Neural crest cell (in vitro differentiated cells): Measurements from ENCODE around the gene LIN7C. TPM values are rescaled to one million over a fixed set of nuclear protein-coding genes. Genes with fewer than 3 reads are reported as not detected.

Source experiments
- DNase-seq: peaks from one replicate; pipeline ENCODE4 v3.0.0; 2021; ENCODE audit warnings: low read depth, mixed read lengths, low spot score
- H3K27ac Mint-ChIP-seq: one replicate; pipeline ENCODE4 v1.8.0; 2021; ENCODE audit warnings: mild to moderate bottlenecking, mixed read lengths; ENCODE audit not compliant: unreplicated experiment
- H3K27me3 Mint-ChIP-seq: 2 replicates; pipeline ENCODE4 v1.8.0; 2021; ENCODE audit warnings: low read depth, mild to moderate bottlenecking, mixed read lengths
- H3K36me3 Mint-ChIP-seq: 2 replicates; pipeline ENCODE4 v1.8.0; 2021; ENCODE audit warnings: low read depth, mild to moderate bottlenecking, mixed read lengths
- H3K4me1 Mint-ChIP-seq: 2 replicates; pipeline ENCODE4 v1.8.0; 2021; ENCODE audit warnings: mixed read lengths
- H3K4me3 Mint-ChIP-seq: one replicate; pipeline ENCODE4 v1.8.0; 2021; ENCODE audit warnings: mild to moderate bottlenecking, mixed read lengths
- H3K9me3 Mint-ChIP-seq: 2 replicates; pipeline ENCODE4 v1.8.0; 2021; ENCODE audit warnings: mixed read lengths
- total RNA-seq: library from RNA; stranded (reverse); gene quantifications from 2 replicates; pipeline ENCODE4 v1.2.1, GENCODE V29; 2021
- TF ChIP-seq, protein P1 (sequence below): fragments of 200-600 bp; sonication (generic); conservative IDR thresholded peaks from 2 replicates; pipeline ENCODE4 v1.5.0; 2021; ENCODE audit warnings: antibody characterized with exemption, mild to moderate bottlenecking

LIN7C gene
- total RNA-seq, 1 donor from 2014 or later, result 33.2 TPM

DNA sequence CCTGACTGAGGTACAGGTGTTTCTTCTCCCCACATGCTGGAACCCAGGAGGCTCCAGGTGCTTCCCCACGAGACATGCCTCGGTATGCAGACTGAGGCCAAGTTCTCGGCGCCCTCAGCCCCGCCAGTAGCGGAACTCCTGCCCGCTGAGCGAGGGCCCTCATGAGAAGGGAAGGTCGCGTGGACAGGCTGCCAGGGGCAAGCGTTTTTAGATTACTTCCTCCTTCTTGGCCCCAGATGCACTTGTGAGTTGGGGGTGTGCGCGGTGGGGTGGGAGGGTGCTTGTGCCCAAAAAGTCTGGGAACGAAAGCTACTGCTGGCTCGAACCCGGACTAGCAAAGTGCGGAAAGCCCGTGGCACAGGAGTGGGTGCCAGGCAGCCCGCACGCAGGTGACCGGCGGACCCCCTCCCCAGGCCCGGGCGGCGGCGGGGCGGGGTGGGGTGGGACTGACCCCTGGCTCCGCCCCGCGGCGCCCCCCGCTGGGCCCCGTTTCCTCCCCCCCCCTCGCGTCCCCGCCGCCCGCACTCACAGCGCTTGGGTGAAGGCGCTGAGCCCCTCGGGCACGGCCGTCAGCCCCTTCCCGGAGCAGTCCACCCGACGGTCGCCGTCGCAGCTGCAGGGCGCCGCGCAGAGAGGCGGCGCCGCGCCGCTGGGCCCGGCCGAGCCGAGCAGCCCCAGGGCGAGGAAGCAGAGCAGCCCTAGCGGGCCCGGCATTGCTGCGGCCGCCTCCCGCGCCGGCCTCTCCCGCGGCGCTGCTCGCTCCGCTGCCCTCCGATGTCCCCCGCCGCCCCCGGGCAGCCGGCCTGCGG, 34.8 kb downstream of the LIN7C start:
- H3K9me3 Mint-ChIP-seq, result no peaks in the 10 kb centered on the region
- peaks cover 6% of the 10 kb centered on the region for H3K27me3 Mint-ChIP-seq

DNA sequence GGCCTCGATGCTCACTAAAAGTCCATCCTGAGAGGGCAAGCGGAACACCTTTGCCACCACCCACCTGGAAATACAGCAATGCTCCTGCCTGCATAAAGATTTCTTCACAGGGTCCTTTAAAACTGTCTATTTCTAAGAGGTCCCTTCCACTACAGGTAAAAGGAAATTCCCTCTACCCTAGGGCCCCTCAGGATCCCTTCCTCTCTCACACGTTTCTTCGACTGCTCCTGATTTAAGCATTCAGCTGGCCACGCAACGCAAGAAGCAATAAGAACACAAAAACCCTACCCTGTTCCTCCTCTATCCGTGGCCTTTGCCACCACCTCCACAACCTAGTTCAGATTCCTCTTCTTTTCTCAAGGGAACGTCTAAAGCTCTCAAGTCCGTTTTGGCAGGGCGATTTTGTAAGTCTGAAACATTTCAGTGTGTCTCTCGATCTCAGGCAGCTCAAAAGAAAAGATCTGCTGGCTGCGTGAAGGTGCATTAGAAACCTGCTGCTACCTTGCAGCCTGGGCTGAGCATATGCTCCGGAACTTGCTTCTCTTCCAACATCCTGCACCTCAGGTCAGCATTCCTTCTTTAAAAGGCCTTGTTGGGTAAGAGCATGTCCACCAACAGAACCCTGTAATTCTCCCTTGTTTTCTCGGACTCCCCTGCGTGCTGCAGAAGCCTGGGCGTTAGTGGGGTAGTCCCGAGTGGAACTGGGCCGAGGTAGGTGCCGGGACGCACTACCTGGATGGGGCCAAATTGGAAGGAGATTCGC, 35.6 kb downstream of the LIN7C start:
- Mint-ChIP-seq H3K36me3 (peaks cover 3% of the 10 kb centered on the region), H3K9me3 (no peaks in the 10 kb centered on the region), H3K27ac (no peak overlapping the region), H3K4me3 (peak overlapping the region; percentile 89), H3K4me1 (peaks cover 49% of the 10 kb centered on the region), H3K27me3 (peaks cover 6% of the 10 kb centered on the region)
- TF ChIP-seq, protein P1, sequence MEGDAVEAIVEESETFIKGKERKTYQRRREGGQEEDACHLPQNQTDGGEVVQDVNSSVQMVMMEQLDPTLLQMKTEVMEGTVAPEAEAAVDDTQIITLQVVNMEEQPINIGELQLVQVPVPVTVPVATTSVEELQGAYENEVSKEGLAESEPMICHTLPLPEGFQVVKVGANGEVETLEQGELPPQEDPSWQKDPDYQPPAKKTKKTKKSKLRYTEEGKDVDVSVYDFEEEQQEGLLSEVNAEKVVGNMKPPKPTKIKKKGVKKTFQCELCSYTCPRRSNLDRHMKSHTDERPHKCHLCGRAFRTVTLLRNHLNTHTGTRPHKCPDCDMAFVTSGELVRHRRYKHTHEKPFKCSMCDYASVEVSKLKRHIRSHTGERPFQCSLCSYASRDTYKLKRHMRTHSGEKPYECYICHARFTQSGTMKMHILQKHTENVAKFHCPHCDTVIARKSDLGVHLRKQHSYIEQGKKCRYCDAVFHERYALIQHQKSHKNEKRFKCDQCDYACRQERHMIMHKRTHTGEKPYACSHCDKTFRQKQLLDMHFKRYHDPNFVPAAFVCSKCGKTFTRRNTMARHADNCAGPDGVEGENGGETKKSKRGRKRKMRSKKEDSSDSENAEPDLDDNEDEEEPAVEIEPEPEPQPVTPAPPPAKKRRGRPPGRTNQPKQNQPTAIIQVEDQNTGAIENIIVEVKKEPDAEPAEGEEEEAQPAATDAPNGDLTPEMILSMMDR, result no peak
- no peak for DNase-seq

More for the DNA sequence above, 34.8 kb downstream of the LIN7C start:
- Mint-ChIP-seq H3K4me1 (peaks cover 43% of the 10 kb centered on the region), H3K36me3 (peaks cover 3% of the 10 kb centered on the region), H3K27ac (no peak overlapping the region), H3K4me3 (peak overlapping the region; percentile 89)
- TF ChIP-seq, protein P1, result no peak
- DNase-seq, result peak; percentile 26

DNA sequence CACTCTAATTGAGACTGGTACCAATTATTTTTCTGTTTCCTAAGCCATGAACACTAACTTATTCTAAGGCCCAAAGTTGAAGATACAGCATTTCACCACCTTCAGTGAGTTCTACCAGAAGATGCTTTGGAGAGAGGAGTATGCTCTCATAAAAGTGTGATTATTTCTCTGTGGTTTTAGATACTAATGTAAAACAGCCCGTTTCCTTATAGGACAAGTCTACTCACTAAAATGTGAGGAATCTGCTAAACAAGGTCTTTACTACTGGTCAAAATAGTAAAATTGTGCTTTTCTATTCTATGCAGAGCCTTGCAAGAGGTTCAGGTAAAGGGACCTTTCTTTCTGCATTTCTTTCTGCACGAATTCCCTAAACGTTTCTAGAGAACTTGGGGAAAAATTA, 36.4 kb downstream of the LIN7C start:
- Mint-ChIP-seq H3K27ac (no peak overlapping the region), H3K4me3 (peak overlapping the region; percentile 89), H3K27me3 (peaks cover 6% of the 10 kb centered on the region), H3K36me3 (peaks cover 3% of the 10 kb centered on the region), H3K4me1 (peaks cover 58% of the 10 kb centered on the region), H3K9me3 (no peaks in the 10 kb centered on the region)
- DNase-seq, result no peak
- TF ChIP-seq, protein P1, result no peak

DNA sequence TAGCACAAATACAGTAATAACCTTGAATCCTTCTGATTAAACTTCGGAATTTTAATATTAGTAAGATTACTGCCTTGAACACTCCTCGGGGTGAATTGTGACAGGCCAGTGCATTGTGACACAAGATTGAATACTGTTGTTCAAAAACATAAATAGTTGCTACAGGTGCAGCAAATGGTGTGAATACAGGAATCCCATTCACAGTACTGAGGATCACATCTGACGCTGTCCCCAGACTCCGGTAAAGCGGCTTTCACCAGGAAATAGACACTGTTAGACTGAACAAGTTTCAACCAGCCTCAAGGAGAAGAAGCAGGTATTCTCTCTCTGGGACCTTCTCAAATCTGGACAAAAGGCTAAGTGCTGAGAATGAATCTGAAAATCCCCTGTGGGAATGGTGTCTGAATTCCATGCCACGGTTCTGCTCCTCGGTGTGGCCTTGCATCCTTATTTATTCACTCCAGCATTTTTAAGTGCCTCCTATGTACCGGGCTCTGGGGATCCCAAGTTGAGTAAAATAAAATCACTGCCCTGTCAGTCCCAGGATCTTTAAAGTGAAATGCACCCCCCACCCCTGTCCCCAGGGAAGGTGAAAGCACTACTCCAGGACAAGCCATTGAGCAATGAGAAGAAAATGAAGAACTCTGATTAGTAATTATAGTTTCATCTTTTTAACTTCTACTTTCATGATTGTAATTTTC, 37.4 kb downstream of the LIN7C start:
- TF ChIP-seq, protein P1, result no peak
- no peaks in the 10 kb centered on the region for H3K9me3 Mint-ChIP-seq
- no peak for DNase-seq
- H3K27me3 Mint-ChIP-seq, result peaks cover 6% of the 10 kb centered on the region
- H3K27ac Mint-ChIP-seq, result no peak overlapping the region
- peaks cover 3% of the 10 kb centered on the region for H3K36me3 Mint-ChIP-seq
- peaks cover 68% of the 10 kb centered on the region for H3K4me1 Mint-ChIP-seq
- H3K4me3 Mint-ChIP-seq, result peak overlapping the region; percentile 89

DNA sequence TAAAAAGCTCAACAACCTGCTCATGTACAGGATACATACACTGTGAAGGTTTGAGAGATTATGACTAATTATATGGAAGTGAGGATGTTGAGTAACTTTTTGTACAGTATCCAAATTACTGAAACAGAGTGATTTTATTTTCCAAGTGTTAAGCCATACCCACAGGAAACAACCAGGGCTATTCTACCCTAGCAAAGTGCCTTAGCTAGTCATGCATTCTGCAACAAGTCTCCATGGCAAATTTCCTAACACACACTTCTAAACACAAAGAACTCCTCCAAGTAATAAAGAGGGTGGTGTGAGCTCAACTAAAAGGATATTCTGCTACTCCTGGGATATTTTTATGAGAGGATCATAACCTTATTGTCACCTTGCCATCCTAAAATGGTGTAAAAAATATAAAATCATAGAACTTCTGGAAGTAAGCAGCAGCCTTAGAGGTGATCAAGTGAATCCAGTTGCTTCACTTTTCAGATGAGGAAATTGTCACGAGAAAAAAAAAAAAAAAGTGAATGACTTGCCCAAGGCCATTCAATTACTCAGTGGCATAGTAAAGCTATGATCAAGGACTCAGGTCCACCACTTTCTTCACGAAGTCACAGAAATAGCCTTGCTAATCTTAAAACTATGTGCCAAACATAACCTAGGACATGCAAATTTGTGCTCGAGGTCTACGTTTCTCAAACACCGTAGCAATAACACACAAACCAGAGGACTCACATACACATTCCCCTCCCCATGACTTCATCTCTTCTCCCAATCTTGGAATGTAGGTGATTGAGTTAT, 38.2 kb downstream of the LIN7C start:
- H3K4me1 Mint-ChIP-seq, result peaks cover 74% of the 10 kb centered on the region
- H3K36me3 Mint-ChIP-seq, result peaks cover 3% of the 10 kb centered on the region
- TF ChIP-seq, protein P1, result no peak
- H3K9me3 Mint-ChIP-seq, result no peaks in the 10 kb centered on the region
- H3K27me3 Mint-ChIP-seq, result peaks cover 6% of the 10 kb centered on the region
- DNase-seq, result no peak
- peak overlapping the region; percentile 89 for H3K4me3 Mint-ChIP-seq
- no peak overlapping the region for H3K27ac Mint-ChIP-seq
